T-helper 22 cell (primary cell): ENCODE data around the gene YBX1.
"Not testable (repeated sequence)": the region's sequence is repeated elsewhere in the genome, so short reads cannot be mapped to it uniquely, and the experiment has no call there.

ENCODE experiments used
- DNase-seq: peaks from one replicate; pipeline ENCODE4 v3.0.0-alpha.2; 2020; ENCODE audit warnings: low read depth

YBX1 gene

GRCh38 chr1:42689912-42690311 is 7.7 kb downstream of the YBX1 start:
- no peak for DNase-seq

- no peak for DNase-seq
Measured at GRCh38 chr1:42690477-42691156, 8.4 kb downstream of the YBX1 start.

GRCh38 chr1:42691157-42691498 is 8.9 kb downstream of the YBX1 start:
- DNase-seq: no peak

- no peak for DNase-seq
Measured at GRCh38 chr1:42692461-42692860, 10.2 kb downstream of the YBX1 start.

GRCh38 chr1:42692911-42693310 is 10.7 kb downstream of the YBX1 start:
- DNase-seq: no peak

- no peak for DNase-seq
Measured at GRCh38 chr1:42698081-42698813, 16.0 kb downstream of the YBX1 start.

- DNase-seq: no peak
Measured at GRCh38 chr1:42700006-42700405, 17.8 kb downstream of the YBX1 start.

- DNase-seq: no peak
Measured at GRCh38 chr1:42703888-42704464, 21.8 kb downstream of the YBX1 start.

GRCh38 chr1:42712808-42713207 is 30.6 kb downstream of the YBX1 start:
- not testable (repeated sequence) for DNase-seq

GRCh38 chr1:42713293-42713692 is 31.1 kb downstream of the YBX1 start:
- no peak for DNase-seq

- DNase-seq: not testable (repeated sequence)
Measured at GRCh38 chr1:42714441-42714840, 32.2 kb downstream of the YBX1 start.

- DNase-seq: no peak
Measured at GRCh38 chr1:42720868-42721267, 38.6 kb downstream of the YBX1 start.

- no peak for DNase-seq
Measured at GRCh38 chr1:42721926-42722325, 39.7 kb downstream of the YBX1 start.

GRCh38 chr1:42722403-42722802 is 40.2 kb downstream of the YBX1 start:
- DNase-seq: not testable (repeated sequence)

- DNase-seq: no peak
Measured at GRCh38 chr1:42723511-42723910, 41.3 kb downstream of the YBX1 start.

GRCh38 chr1:42725820-42726219 is 43.6 kb downstream of the YBX1 start:
- not testable (repeated sequence) for DNase-seq

- DNase-seq: no peak
Measured at GRCh38 chr1:42730002-42730401, 47.8 kb downstream of the YBX1 start.

- DNase-seq: no peak
Measured at GRCh38 chr1:42730988-42731387, 48.8 kb downstream of the YBX1 start.

- DNase-seq: no peak
Measured at GRCh38 chr1:42731585-42731984, 49.4 kb downstream of the YBX1 start.

GRCh38 chr1:42732126-42732680 is 50.0 kb downstream of the YBX1 start:
- no peak for DNase-seq

GRCh38 chr1:42733415-42734200 is 51.4 kb downstream of the YBX1 start:
- no peak for DNase-seq
